SK-N-MC (cell line): ENCODE measurements around the gene SHE.

Experiments used
- DNase-seq: peaks from one replicate; pipeline ENCODE4 v3.0.0-alpha.2; 2011; ENCODE audit warnings: low read depth, low spot score
- H3K27ac ChIP-seq: fragments of 200-600 bp; sonication (generic); 2 replicates; pipeline ENCODE4 v1.5.1; 2016; ENCODE audit warnings: mixed run types
- H3K36me3 ChIP-seq: fragments of 200-600 bp; sonication (generic); 2 replicates; pipeline ENCODE4 v1.6.1; 2017; ENCODE audit warnings: antibody characterized with exemption, low read length, mixed read lengths; ENCODE audit not compliant: insufficient read depth
- H3K4me3 ChIP-seq: fragments of 200-600 bp; sonication (generic); 2 replicates; pipeline ENCODE4 v1.5.1; 2016
- H3K9ac ChIP-seq: fragments of 200-600 bp; sonication (generic); 2 replicates; pipeline ENCODE4 v1.8.0; 2017; ENCODE audit warnings: mixed run types, mixed read lengths; ENCODE audit not compliant: insufficient read length
- H3K9me3 ChIP-seq: fragments of 200-600 bp; sonication (generic); 2 replicates; pipeline ENCODE4 v1.6.1; 2017; ENCODE audit warnings: low read depth, mild to moderate bottlenecking, antibody characterized with exemption, low read length, moderate library complexity, mixed read lengths
- EZH2 ChIP-seq: fragments of 200-600 bp; sonication (generic); IDR thresholded peaks from one replicate; pipeline ENCODE4 v1.6.1; 2017; ENCODE audit warnings: antibody characterized with exemption
- FOXP2 ChIP-seq: optimal IDR thresholded peaks from 2 replicates; pipeline ENCODE3; 2011; ENCODE audit warnings: mild to moderate bottlenecking, moderate library complexity; ENCODE audit not compliant: insufficient read depth; ENCODE audit errors: extremely low read length, control extremely low read depth
- POLR2AphosphoS5 ChIP-seq: IDR thresholded peaks from 2 replicates; pipeline ENCODE4 v1.6.1; 2012; ENCODE audit warnings: mild to moderate bottlenecking, low read depth, low read length, borderline replicate concordance

SHE gene

GRCh38 chr1:154442006-154442740 lies 60.0 kb downstream of the SHE start:
- no peaks in the 10 kb centered on the region for H3K9me3 ChIP-seq
- no peak overlapping the region for H3K27ac ChIP-seq
- H3K36me3 ChIP-seq, result no peaks in the 10 kb centered on the region
- no peak overlapping the region for H3K9ac ChIP-seq
- DNase-seq, result no peak
- no peak overlapping the region for H3K4me3 ChIP-seq
- no peak for TF ChIP-seq POLR2AphosphoS5
- TF ChIP-seq EZH2, result no peak
- no peak for TF ChIP-seq FOXP2

GRCh38 chr1:154441241-154441888 lies 60.8 kb downstream of the SHE start:
- no peak for DNase-seq
- no peaks in the 10 kb centered on the region for H3K9me3 ChIP-seq
- no peak overlapping the region for H3K27ac ChIP-seq
- H3K9ac ChIP-seq, result no peak overlapping the region
- H3K36me3 ChIP-seq, result no peaks in the 10 kb centered on the region
- TF ChIP-seq FOXP2, result no peak
- no peak for TF ChIP-seq POLR2AphosphoS5
- TF ChIP-seq EZH2, result no peak
- no peak overlapping the region for H3K4me3 ChIP-seq

GRCh38 chr1:154440036-154440804 lies 62.0 kb downstream of the SHE start:
- no peak for DNase-seq
- Histone ChIP-seq H3K27ac (no peak overlapping the region), H3K4me3 (no peak overlapping the region), H3K9ac (no peak overlapping the region), H3K36me3 (no peaks in the 10 kb centered on the region), H3K9me3 (no peaks in the 10 kb centered on the region)
- TF ChIP-seq POLR2AphosphoS5 (no peak), EZH2 (no peak), FOXP2 (no peak)

DNA sequence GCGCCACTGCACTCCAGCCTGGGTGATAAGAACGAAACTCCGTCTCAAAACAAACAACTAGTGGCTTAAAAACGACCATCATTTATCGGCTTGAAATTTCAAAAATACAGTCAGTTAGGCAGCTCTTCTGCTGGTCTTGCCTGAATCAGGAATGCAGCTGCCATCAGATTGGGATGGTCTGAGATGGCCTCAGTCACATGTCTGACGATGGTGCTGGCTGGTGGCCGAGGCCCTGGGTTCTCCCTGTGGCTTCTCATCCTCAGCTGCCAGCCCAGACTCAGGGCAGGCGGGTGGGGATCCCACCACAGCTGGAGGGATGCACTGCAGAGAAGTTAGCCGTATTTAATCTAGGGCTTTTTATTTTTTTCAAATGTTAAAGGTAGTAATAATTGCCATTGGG lies 65.8 kb downstream of the SHE start:
- H3K36me3 ChIP-seq, result no peaks in the 10 kb centered on the region
- no peak overlapping the region for H3K27ac ChIP-seq
- DNase-seq, result no peak
- no peak overlapping the region for H3K4me3 ChIP-seq
- no peak overlapping the region for H3K9ac ChIP-seq
- TF ChIP-seq FOXP2, result no peak
- no peak for TF ChIP-seq EZH2
- no peak for TF ChIP-seq POLR2AphosphoS5
- no peaks in the 10 kb centered on the region for H3K9me3 ChIP-seq

DNA sequence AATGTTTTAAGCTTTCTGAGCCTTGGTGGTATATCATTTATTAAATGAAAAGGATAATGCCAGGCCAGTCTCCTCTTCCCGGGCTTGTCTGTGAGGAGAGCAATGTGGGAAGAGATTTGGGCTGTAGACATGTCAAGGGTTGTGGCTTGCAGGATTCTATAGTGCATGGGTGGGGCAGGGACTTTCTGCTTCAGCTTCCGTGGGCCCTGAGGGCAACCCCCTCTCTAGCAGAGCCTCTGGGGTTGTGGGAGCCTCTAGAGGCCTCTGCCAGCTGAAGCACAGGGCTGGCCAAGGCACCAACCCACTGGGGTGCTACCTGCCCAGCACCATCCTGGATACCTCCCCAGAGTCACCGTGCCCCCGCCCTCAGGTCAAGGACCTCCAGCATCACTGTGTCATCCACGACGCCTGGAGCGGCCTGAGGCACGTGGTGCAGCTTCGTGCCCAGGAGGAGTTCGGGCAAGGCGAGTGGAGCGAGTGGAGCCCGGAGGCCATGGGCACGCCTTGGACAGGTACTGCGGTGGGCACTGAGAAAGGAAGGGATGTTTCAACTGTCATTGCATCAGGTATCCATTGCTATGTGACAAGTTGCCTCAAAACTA lies 66.5 kb downstream of the SHE start:
- no peak for DNase-seq
- no peak overlapping the region for H3K4me3 ChIP-seq
- no peaks in the 10 kb centered on the region for H3K36me3 ChIP-seq
- no peaks in the 10 kb centered on the region for H3K9me3 ChIP-seq
- no peak overlapping the region for H3K9ac ChIP-seq
- no peak for TF ChIP-seq EZH2
- no peak for TF ChIP-seq POLR2AphosphoS5
- no peak for TF ChIP-seq FOXP2
- H3K27ac ChIP-seq, result no peak overlapping the region

- no peak for TF ChIP-seq FOXP2
- no peak for TF ChIP-seq EZH2
- no peaks in the 10 kb centered on the region for H3K36me3 ChIP-seq
- DNase-seq, result no peak
- no peaks in the 10 kb centered on the region for H3K9me3 ChIP-seq
- peak overlapping the region; percentile 53 for H3K9ac ChIP-seq
- H3K4me3 ChIP-seq, result no peak overlapping the region
- H3K27ac ChIP-seq, result peak overlapping the region; percentile 54; the same call in 1 of the 2 replicates
Measured at GRCh38 chr1:154434346-154435085, 67.7 kb downstream of the SHE start.

DNA sequence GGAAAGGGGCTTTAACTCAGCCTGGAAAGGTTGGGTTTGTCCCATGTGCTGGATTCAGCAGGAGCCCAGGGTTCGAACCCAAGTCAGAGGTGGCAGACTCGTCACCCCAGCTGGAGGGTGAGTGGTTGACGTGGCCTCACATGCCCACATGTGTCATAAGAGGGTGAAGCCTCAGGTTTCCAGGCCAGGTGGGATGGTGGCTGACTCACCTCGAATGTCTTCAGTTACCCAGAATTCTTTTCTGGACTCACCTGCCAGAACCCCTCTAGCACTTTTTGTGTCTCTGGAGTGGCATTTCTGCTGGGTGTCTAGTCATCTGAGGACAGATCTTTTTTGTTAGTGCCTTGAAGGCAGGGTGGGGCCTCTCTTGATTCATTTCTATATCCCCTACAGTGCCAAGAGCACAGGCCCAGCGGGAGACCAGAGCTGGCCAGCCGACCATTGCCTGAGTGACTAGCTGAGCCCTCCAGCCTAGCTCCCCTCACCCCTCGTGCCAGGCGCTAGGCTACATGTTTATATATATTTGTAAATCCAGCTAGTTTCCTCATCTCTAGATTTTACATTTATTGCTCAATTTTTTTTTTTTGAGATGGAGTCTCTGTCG lies 68.9 kb downstream of the SHE start:
- Histone ChIP-seq H3K36me3 (no peaks in the 10 kb centered on the region), H3K27ac (no peak overlapping the region), H3K4me3 (no peak overlapping the region), H3K9me3 (no peaks in the 10 kb centered on the region), H3K9ac (no peak overlapping the region)
- no peak for DNase-seq
- TF ChIP-seq EZH2 (no peak), FOXP2 (no peak), POLR2AphosphoS5 (no peak)

- Histone ChIP-seq H3K9ac (no peak overlapping the region), H3K9me3 (no peaks in the 10 kb centered on the region), H3K36me3 (no peaks in the 10 kb centered on the region), H3K27ac (no peak overlapping the region), H3K4me3 (no peak overlapping the region)
- DNase-seq, result no peak
- TF ChIP-seq FOXP2 (no peak), EZH2 (no peak), POLR2AphosphoS5 (no peak)
Measured at GRCh38 chr1:154431586-154432373, 70.4 kb downstream of the SHE start.
